ENCODE measurements around the gene REM1. TPM values are rescaled to one million over a fixed set of nuclear protein-coding genes. Genes with fewer than 3 reads are reported as not detected.

Gene REM1
- total and polyA plus RNA-seq, 2 of the 4 experiments (the other 2 are of a cell fraction), result not detected

GRCh38 chr20:31485450-31486339 lies 10.6 kb downstream of the REM1 start:
- no TSS peak for BruUV-seq (replicated peaks)
- H3K4me3 ChIP-seq (ENCODE audit: insufficient read depth, low read depth, low read length), result no peak overlapping the region; the same call in 1 of the 2 replicates
- no peak overlapping the region for H2BK20ac ChIP-seq (ENCODE audit: low read depth, low read length)
- peak; percentile 8 for DNase-seq
- H3K23ac ChIP-seq (ENCODE audit: low read depth, low read length), result no peak overlapping the region
- H3K79me1 ChIP-seq (ENCODE audit: low read depth in 1 of 2, low read length in 2 of 2), result no peaks in the 10 kb centered on the region
- H3K18ac ChIP-seq (ENCODE audit: low read depth, low read length), result no peak overlapping the region; the same call in 1 of the 2 replicates
- no peak overlapping the region for H2BK15ac ChIP-seq (ENCODE audit: low read depth, low read length)
- H3K27me3 ChIP-seq (ENCODE audit: control insufficient read depth, insufficient read depth, low read length), result peaks cover 13% of the 10 kb centered on the region
- no peak overlapping the region for H2BK120ac ChIP-seq (ENCODE audit: low read depth, low read length)
- no peak overlapping the region for H2BK5ac ChIP-seq (ENCODE audit: low read depth, low read length, poor library complexity, severe bottlenecking)
- H3K14ac ChIP-seq (replicated peaks; ENCODE audit: low read depth, low read length), result no peak overlapping the region
- H3K9ac ChIP-seq (ENCODE audit: low read depth, low read length), result no peak overlapping the region
- no peaks in the 10 kb centered on the region for H3K9me1 ChIP-seq (ENCODE audit: insufficient read depth, low read length)
- H4K20me1 ChIP-seq (ENCODE audit: insufficient read depth, low read length), result no peaks in the 10 kb centered on the region
- no peak overlapping the region for H3K4ac ChIP-seq (ENCODE audit: low read depth, low read length)
- WGBS, 2 experiments (ENCODE audit: extremely low coverage in 2 of 2, insufficient read length in 1 of 2), result 10% methylated on average over 2 of the region's 31 CpGs; no CpG with 5 or more reads in 1 of the 2 experiments
- no peak overlapping the region for H3K56ac ChIP-seq (ENCODE audit: extremely low read depth, insufficient read depth, low read length)
- no peak overlapping the region for H2AK9ac ChIP-seq (replicated peaks; ENCODE audit: low read depth, low read length, poor library complexity)
- no peaks in the 10 kb centered on the region for H3K36me3 ChIP-seq (ENCODE audit: control insufficient read depth, insufficient read depth, low read length)
- H2AK5ac ChIP-seq (ENCODE audit: low read depth, low read length), result no peak overlapping the region
- ChIA-PET CTCF (interaction anchor here (0.9 to 1.0 kb wide), 2 partner anchors 17 to 25 kb away, joined by 3 read pairs; no protein-coding TSS in a partner anchor), POLR2A (ENCODE audit: unreplicated experiment) (no interaction called here)
- no peak overlapping the region for H4K91ac ChIP-seq (ENCODE audit: insufficient read depth, low read depth, low read length)
- peak overlapping the region; percentile 78 for H3K4me2 ChIP-seq (ENCODE audit: low read depth, low read length)
- no peak overlapping the region for H3K27ac ChIP-seq (ENCODE audit: insufficient read depth, low read length)
- H4K5ac ChIP-seq (ENCODE audit: low read depth, low read length), result no peak overlapping the region; the same call in 1 of the 2 replicates
- in situ Hi-C loops (cut with MboI; ENCODE audit: low sequenced_read_pairs) (no loop called here), dilution Hi-C loops (cut with HindIII; ENCODE audit: low sequenced_read_pairs, unreplicated experiment) (no loop called here), intact Hi-C loops (cut with micrococcal nuclease) (no loop called here)
- peak overlapping the region; percentile 75 for H2AFZ ChIP-seq (replicated peaks; ENCODE audit: low read length, poor library complexity)
- ATAC-seq (ENCODE audit: low read depth), result peak; percentile 86
- no peaks in the 10 kb centered on the region for H3K9me3 ChIP-seq (ENCODE audit: control insufficient read depth, insufficient read depth, low read length)
- peak overlapping the region; percentile 26 to 53; a peak in 1 of 4 replicates for H4K8ac ChIP-seq (ENCODE audit: low read depth in 2 of 2, low read length in 2 of 2)
- H3K4me1 ChIP-seq (ENCODE audit: control insufficient read depth, insufficient read depth, low read length), result no peaks in the 10 kb centered on the region
- TF ChIP-seq FOS (IDR thresholded peaks at IDR 0.05; ENCODE audit: low read depth, low read length), result no peak
- no peak for TF ChIP-seq SMC3 (IDR thresholded peaks at IDR 0.05; ENCODE audit: low read depth, low read length)
- no peak for TF ChIP-seq RAD21 (IDR thresholded peaks at IDR 0.05; ENCODE audit: low read length)
- no peak for TF ChIP-seq ELK1 (IDR thresholded peaks at IDR 0.05; ENCODE audit: borderline replicate concordance, low read depth, low read length)
- no peak for TF ChIP-seq POLR2A (IDR thresholded peaks at IDR 0.05; ENCODE audit: low read depth, low read length)
- TF ChIP-seq RCOR1 (IDR thresholded peaks at IDR 0.05; ENCODE audit: insufficient replicate concordance, low read length), result no peak
- TF ChIP-seq MXI1 (IDR thresholded peaks at IDR 0.05; ENCODE audit: borderline replicate concordance, low read depth, low read length), result no peak
- no peak for TF ChIP-seq MAZ (IDR thresholded peaks at IDR 0.05; ENCODE audit: borderline replicate concordance, low read depth, low read length)
- no peak for TF ChIP-seq USF2 (IDR thresholded peaks at IDR 0.05; ENCODE audit: low read depth, low read length)
- no peak for TF ChIP-seq CEBPB (IDR thresholded peaks at IDR 0.05; ENCODE audit: low read depth, low read length)
- TF ChIP-seq NFE2L2 (IDR thresholded peaks at IDR 0.05; ENCODE audit: low read depth, low read length), result no peak
- TF ChIP-seq RFX5 (IDR thresholded peaks at IDR 0.05; ENCODE audit: low read depth, low read length), result no peak
- TF ChIP-seq CHD1 (IDR thresholded peaks at IDR 0.05; ENCODE audit: low read depth, low read length), result no peak
- TF ChIP-seq BHLHE40 (IDR thresholded peaks at IDR 0.05; ENCODE audit: low read depth, low read length), result no peak

All from IMR-90 (cell line).